ENCODE results near the gene SLC9A9. TPM values are rescaled to one million over a fixed set of nuclear protein-coding genes. Genes with fewer than 3 reads are reported as not detected.

SLC9A9 gene
- polyA plus RNA-seq, 1 donor (not counting 4 experiments of a cell fraction or from before 2014, with no cell fraction given), result 5.2 TPM

GRCh38 chr3:143753006-143753405, 95.3 kb downstream of the SLC9A9 start:
- Histone ChIP-seq H3K9me3 (ENCODE audit: control insufficient read depth, low read depth, low read length) (no peaks in the 10 kb centered on the region), H3K4me2 (ENCODE audit: control insufficient read depth, extremely low read depth, insufficient read depth, low read depth, low read length) (no peak overlapping the region), H3K4me3 (ENCODE audit: control insufficient read depth in 2 of 3, extremely low read depth in 1 of 3, insufficient read depth in 2 of 3, low read depth in 1 of 3, low read length in 3 of 3) (no peak overlapping the region), H2AFZ (ENCODE audit: control insufficient read depth, low read length) (no peak overlapping the region), H3K4me1 (ENCODE audit: control insufficient read depth, extremely low read depth, insufficient read depth, low read length) (no peaks in the 10 kb centered on the region), H3K27ac (ENCODE audit: control insufficient read depth, insufficient read depth, low read length) (no peak overlapping the region), H3K36me3 (ENCODE audit: control insufficient read depth in 2 of 2, extremely low read depth in 1 of 2, insufficient read depth in 2 of 2, low read length in 2 of 2) (no peaks in the 10 kb centered on the region), H3K9ac (ENCODE audit: control insufficient read depth, extremely low read depth, insufficient read depth, low read length) (no peak overlapping the region), H3K9me1 (ENCODE audit: control insufficient read depth, extremely low read depth, insufficient read depth, low read length) (no peaks in the 10 kb centered on the region), H3K27me3 (ENCODE audit: control insufficient read depth, extremely low read depth, insufficient read depth, low read length) (no peaks in the 10 kb centered on the region), H3K79me2 (ENCODE audit: control insufficient read depth, insufficient read depth, low read length) (no peaks in the 10 kb centered on the region), H4K20me1 (ENCODE audit: control insufficient read depth, extremely low read depth, insufficient read depth, low read length) (no peaks in the 10 kb centered on the region)
- no peak for FAIRE-seq
- no peak for DNase-seq (ENCODE audit: low read depth, low spot score)
- dilution Hi-C loops (cut with MboI; ENCODE audit: extremely low pct_ligation_motif_present, low sequenced_read_pairs), result no loop called here
- TF ChIP-seq CTCF (optimal IDR thresholded peaks at IDR 0.05 in 1 of 3, IDR thresholded peaks at IDR 0.05 in 1 of 3, conservative IDR thresholded peaks at IDR 0.05 in 1 of 3; ENCODE audit: extremely low read depth in 1 of 3, insufficient read depth in 2 of 3, low read length in 3 of 3), result no peak
- TF ChIP-seq EZH2 (IDR thresholded peaks at IDR 0.05; ENCODE audit: low read length), result no peak

- Histone ChIP-seq H3K27ac (ENCODE audit: control insufficient read depth, insufficient read depth, low read length) (no peak overlapping the region), H3K4me3 (ENCODE audit: control insufficient read depth in 2 of 3, extremely low read depth in 1 of 3, insufficient read depth in 2 of 3, low read depth in 1 of 3, low read length in 3 of 3) (no peak overlapping the region), H3K4me1 (ENCODE audit: control insufficient read depth, extremely low read depth, insufficient read depth, low read length) (no peaks in the 10 kb centered on the region), H3K9ac (ENCODE audit: control insufficient read depth, extremely low read depth, insufficient read depth, low read length) (no peak overlapping the region), H3K9me3 (ENCODE audit: control insufficient read depth, low read depth, low read length) (no peaks in the 10 kb centered on the region), H3K79me2 (ENCODE audit: control insufficient read depth, insufficient read depth, low read length) (no peaks in the 10 kb centered on the region), H2AFZ (ENCODE audit: control insufficient read depth, low read length) (no peak overlapping the region), H3K4me2 (ENCODE audit: control insufficient read depth, extremely low read depth, insufficient read depth, low read depth, low read length) (no peak overlapping the region), H3K9me1 (ENCODE audit: control insufficient read depth, extremely low read depth, insufficient read depth, low read length) (no peaks in the 10 kb centered on the region), H3K36me3 (ENCODE audit: control insufficient read depth in 2 of 2, extremely low read depth in 1 of 2, insufficient read depth in 2 of 2, low read length in 2 of 2) (no peaks in the 10 kb centered on the region), H3K27me3 (ENCODE audit: control insufficient read depth, extremely low read depth, insufficient read depth, low read length) (no peaks in the 10 kb centered on the region), H4K20me1 (ENCODE audit: control insufficient read depth, extremely low read depth, insufficient read depth, low read length) (no peaks in the 10 kb centered on the region)
- FAIRE-seq, result no peak
- dilution Hi-C loops (cut with MboI; ENCODE audit: extremely low pct_ligation_motif_present, low sequenced_read_pairs), result no loop called here
- no peak for DNase-seq (ENCODE audit: low read depth, low spot score)
- TF ChIP-seq EZH2 (IDR thresholded peaks at IDR 0.05; ENCODE audit: low read length) (no peak), CTCF (optimal IDR thresholded peaks at IDR 0.05 in 1 of 3, IDR thresholded peaks at IDR 0.05 in 1 of 3, conservative IDR thresholded peaks at IDR 0.05 in 1 of 3; ENCODE audit: extremely low read depth in 1 of 3, insufficient read depth in 2 of 3, low read length in 3 of 3) (no peak)
These were observed 96.6 kb downstream of the SLC9A9 start for GRCh38 chr3:143751643-143752178.

Measured in keratinocyte (primary cell).